ENCODE measurements around the gene PATE1. TPM values are rescaled to one million over a fixed set of nuclear protein-coding genes. Genes with fewer than 3 reads are reported as not detected.

Gene PATE1
- total RNA-seq, 3 donors from 2014 or later = not detected

DNA sequence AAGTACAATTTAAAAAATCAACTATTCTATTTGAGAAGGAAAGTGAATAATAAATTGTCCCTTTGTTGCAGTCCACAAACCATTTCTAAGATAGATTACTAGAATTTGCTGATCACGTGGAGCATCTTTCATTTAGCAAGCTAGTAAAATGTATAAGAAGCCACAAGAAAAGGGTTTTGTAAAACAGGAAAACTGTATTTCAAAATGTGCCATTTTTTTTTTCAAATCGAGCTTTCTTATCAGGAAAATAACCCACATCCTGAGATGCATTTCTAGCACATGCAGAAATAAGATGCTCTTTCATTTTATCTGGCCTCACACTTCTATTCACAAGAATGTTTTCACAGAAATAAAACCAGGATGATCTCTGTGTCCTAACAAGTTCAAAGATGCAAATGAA is 38.6 kb downstream of the PATE1 start:
- intact Hi-C loops (cut with DNase I; ENCODE audit: low total_unique reads) = no loop called here
- H3K9me3 ChIP-seq = no peaks in the 10 kb centered on the region

DNA sequence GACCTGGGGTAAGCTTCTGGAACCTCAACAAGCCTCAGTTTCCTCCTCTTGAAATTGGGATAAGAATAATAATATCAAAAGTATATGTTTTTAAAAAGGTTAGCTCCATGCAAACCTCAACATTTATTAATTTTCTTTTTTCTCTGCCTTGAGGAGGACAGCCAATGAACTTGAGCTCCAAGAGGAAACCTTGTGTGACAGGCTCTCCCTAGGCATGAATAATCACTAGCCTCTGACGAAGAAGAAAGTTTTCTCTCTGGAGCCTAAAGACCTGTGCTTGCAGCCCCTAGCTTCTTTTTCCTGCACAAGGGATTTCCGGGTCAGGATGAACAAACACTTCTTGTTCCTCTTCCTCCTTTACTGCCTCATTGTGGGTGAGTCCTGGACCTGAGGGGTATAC is 41.7 kb downstream of the PATE1 start, which contains the start of gene PATE3:
Gene PATE3 (plus strand): TSS at position 301 of the 400 bp plus-strand sequence. CDS start 25 bp downstream, at position 326.
- intact Hi-C loops (cut with DNase I; ENCODE audit: low total_unique reads) = no loop called here

More for the DNA sequence above, 38.6 kb downstream of the PATE1 start:
- Histone ChIP-seq H3K4me3 (no peak overlapping the region), H3K27me3 (no peaks in the 10 kb centered on the region), H3K36me3 (no peaks in the 10 kb centered on the region), H3K4me1 (no peaks in the 10 kb centered on the region), H3K27ac (no peak overlapping the region)
- TF ChIP-seq POLR2AphosphoS5 (IDR thresholded peaks at IDR 0.05) (no peak), POLR2A (IDR thresholded peaks at IDR 0.05) (no peak)
- TF ChIP-seq, protein P1, sequence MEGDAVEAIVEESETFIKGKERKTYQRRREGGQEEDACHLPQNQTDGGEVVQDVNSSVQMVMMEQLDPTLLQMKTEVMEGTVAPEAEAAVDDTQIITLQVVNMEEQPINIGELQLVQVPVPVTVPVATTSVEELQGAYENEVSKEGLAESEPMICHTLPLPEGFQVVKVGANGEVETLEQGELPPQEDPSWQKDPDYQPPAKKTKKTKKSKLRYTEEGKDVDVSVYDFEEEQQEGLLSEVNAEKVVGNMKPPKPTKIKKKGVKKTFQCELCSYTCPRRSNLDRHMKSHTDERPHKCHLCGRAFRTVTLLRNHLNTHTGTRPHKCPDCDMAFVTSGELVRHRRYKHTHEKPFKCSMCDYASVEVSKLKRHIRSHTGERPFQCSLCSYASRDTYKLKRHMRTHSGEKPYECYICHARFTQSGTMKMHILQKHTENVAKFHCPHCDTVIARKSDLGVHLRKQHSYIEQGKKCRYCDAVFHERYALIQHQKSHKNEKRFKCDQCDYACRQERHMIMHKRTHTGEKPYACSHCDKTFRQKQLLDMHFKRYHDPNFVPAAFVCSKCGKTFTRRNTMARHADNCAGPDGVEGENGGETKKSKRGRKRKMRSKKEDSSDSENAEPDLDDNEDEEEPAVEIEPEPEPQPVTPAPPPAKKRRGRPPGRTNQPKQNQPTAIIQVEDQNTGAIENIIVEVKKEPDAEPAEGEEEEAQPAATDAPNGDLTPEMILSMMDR (IDR thresholded peaks at IDR 0.05) = no peak
- DNase-seq (ENCODE audit: low spot score in 2 of 2) = no peak

DNA sequence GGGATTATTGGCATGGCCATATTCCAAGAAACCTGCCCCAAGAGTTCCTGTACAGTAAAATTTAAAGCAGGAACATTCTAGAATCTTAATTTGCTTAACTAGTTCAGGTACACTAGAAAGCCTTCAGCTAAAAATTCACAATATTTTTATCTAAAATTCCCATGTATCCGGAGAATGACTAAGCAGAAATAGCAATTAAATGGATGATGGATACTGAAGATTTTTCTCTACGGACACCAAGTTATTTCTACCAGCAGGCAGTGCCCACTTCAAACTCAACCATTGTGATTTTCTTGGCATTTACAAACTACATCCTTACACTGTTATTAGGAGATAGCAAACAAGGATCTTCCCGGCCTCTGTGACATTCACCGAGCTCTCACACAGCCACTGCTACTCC is 44.7 kb downstream of the PATE1 start:
- H3K36me3 ChIP-seq = no peaks in the 10 kb centered on the region
- no peak for DNase-seq (ENCODE audit: low spot score in 2 of 2)
- H3K27me3 ChIP-seq = no peaks in the 10 kb centered on the region
- TF ChIP-seq POLR2AphosphoS5 (IDR thresholded peaks at IDR 0.05) = no peak
- TF ChIP-seq, protein P1 (IDR thresholded peaks at IDR 0.05) = no peak
- TF ChIP-seq POLR2A (IDR thresholded peaks at IDR 0.05) = no peak
- H3K9me3 ChIP-seq = peaks cover 0 to 33% of the 10 kb centered on the region in 2 donors
- H3K4me3 ChIP-seq = no peak overlapping the region
- H3K27ac ChIP-seq = no peak overlapping the region
- no peaks in the 10 kb centered on the region for H3K4me1 ChIP-seq
- intact Hi-C loops (cut with DNase I; ENCODE audit: low total_unique reads) = no loop called here

More for the DNA sequence above, 41.7 kb downstream of the PATE1 start, which contains the start of gene PATE3:
- Histone ChIP-seq H3K4me1 (no peaks in the 10 kb centered on the region), H3K9me3 (peaks cover 0 to 5% of the 10 kb centered on the region in 2 donors), H3K27ac (no peak within 1 kb of the TSS), H3K4me3 (no peak within 1 kb of the TSS), H3K27me3 (no peaks in the 10 kb centered on the region), H3K36me3 (no peaks in the 10 kb centered on the region)
- TF ChIP-seq POLR2AphosphoS5 (IDR thresholded peaks at IDR 0.05) = no peak
- no peak for DNase-seq (ENCODE audit: low spot score in 2 of 2)

DNA sequence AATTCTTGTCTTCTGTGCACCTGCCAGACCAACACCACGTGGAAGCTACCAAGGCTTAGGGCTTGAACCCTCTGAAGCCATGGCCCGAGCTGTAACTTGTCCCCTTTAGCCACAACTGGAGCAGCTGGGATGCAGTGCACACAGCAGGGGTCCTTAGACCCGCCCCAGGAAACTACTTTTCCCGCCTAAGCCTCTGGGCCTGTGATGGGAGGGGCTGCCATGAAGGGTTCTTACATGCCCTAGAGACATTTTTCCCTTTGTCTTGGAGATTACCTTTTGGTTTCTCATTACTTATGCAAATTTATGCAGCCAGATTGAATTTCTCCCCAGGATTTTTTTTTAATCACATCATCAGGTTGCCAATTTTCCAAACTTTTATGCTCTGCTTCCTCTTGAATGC is 51.6 kb downstream of the PATE1 start:
- H3K4me1 ChIP-seq = no peaks in the 10 kb centered on the region
- H3K27me3 ChIP-seq = no peaks in the 10 kb centered on the region
- H3K4me3 ChIP-seq = no peak overlapping the region
- no peak overlapping the region for H3K27ac ChIP-seq
- no peak for DNase-seq (ENCODE audit: low spot score in 2 of 2)
- TF ChIP-seq, protein P1 (IDR thresholded peaks at IDR 0.05) = no peak
- no peak for TF ChIP-seq POLR2A (IDR thresholded peaks at IDR 0.05)
- H3K9me3 ChIP-seq = peaks cover 27 to 74% of the 10 kb centered on the region in 2 donors
- no peaks in the 10 kb centered on the region for H3K36me3 ChIP-seq
- intact Hi-C loops (cut with DNase I; ENCODE audit: low total_unique reads) = no loop called here

Other genes starting within 250 kb of the PATE1 start
- 100 to 1,000 TPM in 1 of 3 donors, 10 to 100 TPM in 2; 88.5 to 111 (median 94.1) TPM for gene EI24, start 176.8 kb upstream of the PATE1 start, total RNA-seq
- gene STT3A, start 153.4 kb upstream of the PATE1 start, total RNA-seq = 100 to 1,000 TPM in 1 of 3 donors, 10 to 100 TPM in 2; 70.2 to 105 (median 96.0) TPM
- 1 to 10 TPM; 3.1 to 6.6 (median 3.2) TPM for gene CHEK1, start 121.1 kb upstream of the PATE1 start, total RNA-seq
- under 1 TPM in 1 of 3 donors, not detected in 2; 0.29 TPM for gene ACRV1, start 65.4 kb upstream of the PATE1 start, total RNA-seq
- gene PATE2, start 32.5 kb downstream of the PATE1 start, total RNA-seq = 1 to 10 TPM in 1 of 3 donors, under 1 TPM in 1, not detected in 1; 0.32 to 2.8 TPM
- not detected for gene PATE3, start 41.8 kb downstream of the PATE1 start, total RNA-seq
- not detected for gene PATE4, start 87.0 kb downstream of the PATE1 start, total RNA-seq
- 1 to 10 TPM; 2.7 to 6.9 (median 3.6) TPM for gene HYLS1, start 141.4 kb downstream of the PATE1 start, total RNA-seq
- 10 to 100 TPM in 1 of 3 donors, 1 to 10 TPM in 2; 5.6 to 10.2 (median 8.6) TPM for gene PUS3, start 156.9 kb downstream of the PATE1 start, total RNA-seq
- gene DDX25, start 158.2 kb downstream of the PATE1 start, total RNA-seq = under 1 TPM in 1 of 3 donors, not detected in 2; 0.29 TPM
- 1 to 10 TPM in 2 of 3 donors, not detected in 1; 3.6 to 4.1 TPM for gene VSIG10L2, start 199.8 kb downstream of the PATE1 start, total RNA-seq

Measured in breast epithelium (tissue), 4 donors.